Subcutaneous abdominal adipose tissue (tissue), 5 donors: ENCODE results near the gene TXNDC17.
"Not testable (repeated sequence)": the region's sequence is repeated elsewhere in the genome, so short reads cannot be mapped to it uniquely, and the experiment has no call there.

ENCODE experiments used
- H3K27ac ChIP-seq: one replicate; pipeline ENCODE4 v1.7.0; 2013; ENCODE audit warnings: low read depth, mild to moderate bottlenecking, inconsistent platforms, low read length, moderate library complexity
- H3K27me3 ChIP-seq, 5 donors: one replicate each; pipeline ENCODE4 v1.7.0; 2013; ENCODE audit warnings: low read length in 5 of 5, inconsistent platforms in 1 of 5; ENCODE audit not compliant: control insufficient read depth in 5 of 5, insufficient read depth in 4 of 5
- H3K36me3 ChIP-seq, 5 donors: one replicate each; pipeline ENCODE4 v1.7.0; 2013; ENCODE audit warnings: low read length in 5 of 5; ENCODE audit not compliant: control insufficient read depth in 5 of 5, insufficient read depth in 5 of 5
- H3K4me1 ChIP-seq, 5 donors: one replicate each; pipeline ENCODE4 v1.7.0; 2013; ENCODE audit warnings: low read length in 5 of 5, mild to moderate bottlenecking in 3 of 5, moderate library complexity in 1 of 5; ENCODE audit not compliant: control insufficient read depth in 5 of 5, insufficient read depth in 5 of 5
- H3K4me3 ChIP-seq, 5 donors: one replicate each; pipeline ENCODE4 v1.7.0; 2013; ENCODE audit warnings: low read length in 5 of 5, low read depth in 1 of 5
- H3K9ac ChIP-seq, 5 donors: one replicate each; pipeline ENCODE4 v1.7.0; 2013; ENCODE audit warnings: low read length in 5 of 5, mild to moderate bottlenecking in 4 of 5, moderate library complexity in 3 of 5
- H3K9me3 ChIP-seq, 5 donors: one replicate each; pipeline ENCODE4 v1.7.0; 2013; ENCODE audit warnings: low read length in 5 of 5; ENCODE audit not compliant: control insufficient read depth in 5 of 5
- donor health status: healthy.
- donor health status: healthy.
- donor health status: healthy.
- donor health status: healthy.
- donor health status: healthy.

TXNDC17 gene

GRCh38 chr17:6657633-6658287, 16.9 kb downstream of the TXNDC17 start:
- Histone ChIP-seq H3K27ac (no peak overlapping the region), H3K36me3 (no peaks in the 10 kb centered on the region), H3K4me3 (no peak overlapping the region), H3K27me3 (peaks cover 12 to 46% (median 28%) of the 10 kb centered on the region in 5 donors), H3K9ac (no peak overlapping the region), H3K4me1 (peaks cover 0 to 32% (median 9%) of the 10 kb centered on the region in 5 donors), H3K9me3 (no peaks in the 10 kb centered on the region)

- H3K27me3 ChIP-seq: peaks cover 12 to 44% (median 28%) of the 10 kb centered on the region in 5 donors
- H3K4me3 ChIP-seq, H3K27ac ChIP-seq, H3K36me3 ChIP-seq, H3K9me3 ChIP-seq, H3K9ac ChIP-seq: not testable (repeated sequence)
- peaks cover 0 to 32% (median 9%) of the 10 kb centered on the region in 5 donors for H3K4me1 ChIP-seq
Observed at GRCh38 chr17:6658411-6658810, 17.6 kb downstream of the TXNDC17 start.

GRCh38 chr17:6660101-6660500, 19.2 kb downstream of the TXNDC17 start:
- Histone ChIP-seq H3K4me1 (peaks cover 0 to 25% (median 5%) of the 10 kb centered on the region in 5 donors), H3K27me3 (peaks cover 4 to 33% (median 22%) of the 10 kb centered on the region in 5 donors), H3K4me3 (no peak overlapping the region), H3K36me3 (no peaks in the 10 kb centered on the region), H3K9ac (no peak overlapping the region), H3K27ac (no peak overlapping the region), H3K9me3 (no peaks in the 10 kb centered on the region)

GRCh38 chr17:6660805-6661463, 20.1 kb downstream of the TXNDC17 start:
- no peak overlapping the region for H3K27ac ChIP-seq
- no peaks in the 10 kb centered on the region for H3K9me3 ChIP-seq
- peaks cover 3 to 28% (median 17%) of the 10 kb centered on the region in 5 donors for H3K27me3 ChIP-seq
- no peaks in the 10 kb centered on the region for H3K36me3 ChIP-seq
- H3K4me3 ChIP-seq: no peak overlapping the region
- peaks cover 0 to 20% (median 0%) of the 10 kb centered on the region in 5 donors for H3K4me1 ChIP-seq
- no peak overlapping the region for H3K9ac ChIP-seq

GRCh38 chr17:6661464-6661848, 20.6 kb downstream of the TXNDC17 start:
- peaks cover 3 to 28% (median 17%) of the 10 kb centered on the region in 5 donors for H3K27me3 ChIP-seq
- H3K9me3 ChIP-seq: no peaks in the 10 kb centered on the region

GRCh38 chr17:6663200-6663599, 22.3 kb downstream of the TXNDC17 start:
- not testable (repeated sequence) for H3K9ac ChIP-seq, H3K36me3 ChIP-seq, H3K27ac ChIP-seq, H3K9me3 ChIP-seq, H3K4me3 ChIP-seq
- H3K4me1 ChIP-seq: peaks cover 0 to 13% (median 3%) of the 10 kb centered on the region in 5 donors
- peaks cover 0 to 18% (median 12%) of the 10 kb centered on the region in 5 donors for H3K27me3 ChIP-seq

More at GRCh38 chr17:6661464-6661848, 20.6 kb downstream of the TXNDC17 start:
- Histone ChIP-seq H3K4me1 (peaks cover 0 to 20% (median 3%) of the 10 kb centered on the region in 5 donors), H3K36me3 (no peaks in the 10 kb centered on the region), H3K4me3 (no peak overlapping the region), H3K9ac (no peak overlapping the region), H3K27ac (no peak overlapping the region)

- peaks cover 7 to 14% (median 13%) of the 10 kb centered on the region in 5 donors for H3K27me3 ChIP-seq
- H3K4me1 ChIP-seq: peaks cover 0 to 3% (median 1%) of the 10 kb centered on the region in 5 donors
- H3K4me3 ChIP-seq: no peak overlapping the region
- no peaks in the 10 kb centered on the region for H3K36me3 ChIP-seq
- peak overlapping the region in 1 of 5 donors; percentile 16 for H3K9ac ChIP-seq
- no peaks in the 10 kb centered on the region for H3K9me3 ChIP-seq
- H3K27ac ChIP-seq: no peak overlapping the region
Observed at GRCh38 chr17:6666077-6666521, 25.2 kb downstream of the TXNDC17 start.

- Histone ChIP-seq H3K36me3 (no peaks in the 10 kb centered on the region), H3K27ac (no peak overlapping the region), H3K4me3 (no peak overlapping the region), H3K4me1 (peaks cover 0 to 3% (median 0%) of the 10 kb centered on the region in 5 donors), H3K9me3 (no peaks in the 10 kb centered on the region), H3K9ac (no peak overlapping the region), H3K27me3 (peaks cover 7 to 14% (median 10%) of the 10 kb centered on the region in 5 donors)
Observed at GRCh38 chr17:6666557-6666956, 25.7 kb downstream of the TXNDC17 start.

GRCh38 chr17:6667516-6667915, 26.7 kb downstream of the TXNDC17 start:
- Histone ChIP-seq H3K27me3 (peaks cover 7 to 14% (median 11%) of the 10 kb centered on the region in 5 donors), H3K27ac (no peak overlapping the region), H3K4me1 (peaks cover 0 to 3% (median 0%) of the 10 kb centered on the region in 5 donors), H3K4me3 (no peak overlapping the region), H3K9me3 (no peaks in the 10 kb centered on the region), H3K36me3 (no peaks in the 10 kb centered on the region), H3K9ac (no peak overlapping the region)

GRCh38 chr17:6668219-6668618, 27.4 kb downstream of the TXNDC17 start:
- no peak overlapping the region for H3K27ac ChIP-seq
- H3K9ac ChIP-seq: no peak overlapping the region
- H3K4me1 ChIP-seq: peaks cover 0 to 3% (median 0%) of the 10 kb centered on the region in 5 donors
- H3K9me3 ChIP-seq: no peaks in the 10 kb centered on the region
- H3K36me3 ChIP-seq: no peaks in the 10 kb centered on the region
- peaks cover 7 to 14% (median 11%) of the 10 kb centered on the region in 5 donors for H3K27me3 ChIP-seq
- H3K4me3 ChIP-seq: no peak overlapping the region
